ENCODE measurements around the gene PACS1. TPM values are rescaled to one million over a fixed set of nuclear protein-coding genes. Genes with fewer than 3 reads are reported as not detected.

Gene PACS1
- total RNA-seq, 3 donors from 2014 or later: 37.9 to 40.6 (median 38.6) TPM

GRCh38 chr11:66259956-66260355 lies 189.9 kb downstream of the PACS1 start:
- intact Hi-C loops (cut with DNase I; ENCODE audit: low total_unique reads): no loop called here
- H3K27ac ChIP-seq: no peak overlapping the region
- H3K36me3 ChIP-seq: no peaks in the 10 kb centered on the region
- DNase-seq (ENCODE audit: low spot score in 2 of 2): no peak
- no peaks in the 10 kb centered on the region for H3K27me3 ChIP-seq
- H3K4me3 ChIP-seq: no peak overlapping the region
- no peaks in the 10 kb centered on the region for H3K4me1 ChIP-seq
- no peaks in the 10 kb centered on the region for H3K9me3 ChIP-seq
- no peak for TF ChIP-seq POLR2A (IDR thresholded peaks at IDR 0.05)
- TF ChIP-seq POLR2AphosphoS5 (IDR thresholded peaks at IDR 0.05): no peak
- TF ChIP-seq CTCF (IDR thresholded peaks at IDR 0.05): no peak

GRCh38 chr11:66261578-66261977 lies 191.5 kb downstream of the PACS1 start:
- Histone ChIP-seq H3K4me3 (no peak overlapping the region), H3K27ac (no peak overlapping the region), H3K27me3 (no peaks in the 10 kb centered on the region), H3K4me1 (peaks cover 0 to 3% of the 10 kb centered on the region in 2 donors), H3K9me3 (no peaks in the 10 kb centered on the region), H3K36me3 (no peaks in the 10 kb centered on the region)
- no peak for TF ChIP-seq POLR2AphosphoS5 (IDR thresholded peaks at IDR 0.05)
- TF ChIP-seq CTCF (IDR thresholded peaks at IDR 0.05): no peak
- TF ChIP-seq POLR2A (IDR thresholded peaks at IDR 0.05): no peak
- intact Hi-C loops (cut with DNase I; ENCODE audit: low total_unique reads): no loop called here
- DNase-seq (ENCODE audit: low spot score in 2 of 2): no peak

GRCh38 chr11:66262191-66262590 lies 192.1 kb downstream of the PACS1 start:
- H3K27ac ChIP-seq: no peak overlapping the region
- H3K27me3 ChIP-seq: no peaks in the 10 kb centered on the region
- H3K9me3 ChIP-seq: no peaks in the 10 kb centered on the region
- intact Hi-C loops (cut with DNase I; ENCODE audit: low total_unique reads): no loop called here
- TF ChIP-seq POLR2A (IDR thresholded peaks at IDR 0.05): no peak
- no peak for TF ChIP-seq CTCF (IDR thresholded peaks at IDR 0.05)
- no peak for TF ChIP-seq POLR2AphosphoS5 (IDR thresholded peaks at IDR 0.05)
- no peak overlapping the region for H3K4me3 ChIP-seq
- H3K36me3 ChIP-seq: no peaks in the 10 kb centered on the region
- no peak for DNase-seq (ENCODE audit: low spot score in 2 of 2)
- peaks cover 0 to 9% of the 10 kb centered on the region in 2 donors for H3K4me1 ChIP-seq

GRCh38 chr11:66262696-66263095 lies 192.6 kb downstream of the PACS1 start:
- Histone ChIP-seq H3K27me3 (no peaks in the 10 kb centered on the region), H3K4me3 (no peak overlapping the region), H3K27ac (no peak overlapping the region), H3K36me3 (no peaks in the 10 kb centered on the region), H3K4me1 (peaks cover 0 to 9% of the 10 kb centered on the region in 2 donors), H3K9me3 (no peaks in the 10 kb centered on the region)
- DNase-seq (ENCODE audit: low spot score in 2 of 2): no peak
- intact Hi-C loops (cut with DNase I; ENCODE audit: low total_unique reads): no loop called here
- TF ChIP-seq POLR2AphosphoS5 (IDR thresholded peaks at IDR 0.05) (no peak), POLR2A (IDR thresholded peaks at IDR 0.05) (no peak), CTCF (IDR thresholded peaks at IDR 0.05) (no peak)

- no peak overlapping the region for H3K4me3 ChIP-seq
- TF ChIP-seq POLR2A (IDR thresholded peaks at IDR 0.05): no peak
- no peak for TF ChIP-seq CTCF (IDR thresholded peaks at IDR 0.05)
- TF ChIP-seq POLR2AphosphoS5 (IDR thresholded peaks at IDR 0.05): no peak
- H3K27me3 ChIP-seq: no peaks in the 10 kb centered on the region
- intact Hi-C loops (cut with DNase I; ENCODE audit: low total_unique reads): no loop called here
- H3K36me3 ChIP-seq: no peaks in the 10 kb centered on the region
- no peak for DNase-seq (ENCODE audit: low spot score in 2 of 2)
- no peak overlapping the region for H3K27ac ChIP-seq
- peaks cover 0 to 9% of the 10 kb centered on the region in 2 donors for H3K4me1 ChIP-seq
- H3K9me3 ChIP-seq: no peaks in the 10 kb centered on the region
Observed at GRCh38 chr11:66263231-66263630, 193.2 kb downstream of the PACS1 start.

Data from breast epithelium (tissue), 4 donors.